GM12891 (cell line): ENCODE results near the gene SPATA13.

ENCODE experiments used
- PAX5 ChIP-seq: IDR thresholded peaks from 2 replicates; pipeline ENCODE4 v1.6.1; 2011; ENCODE audit warnings: low read length, moderate library complexity, mild to moderate bottlenecking; ENCODE audit not compliant: insufficient read depth, severe bottlenecking
- POLR2A ChIP-seq: IDR thresholded peaks from 2 replicates; pipeline ENCODE4 v1.6.1; 2011; ENCODE audit warnings: low read depth, low read length, control low read depth
- POLR2AphosphoS5 ChIP-seq: IDR thresholded peaks from 2 replicates; pipeline ENCODE4 v1.6.1; 2011; ENCODE audit warnings: low read depth, low read length, control low read depth
- POU2F2 ChIP-seq: IDR thresholded peaks from 2 replicates; pipeline ENCODE4 v1.6.1; 2011; ENCODE audit warnings: low read depth, mild to moderate bottlenecking, control low read depth, low read length, moderate library complexity
- TAF1 ChIP-seq: IDR thresholded peaks from 2 replicates; pipeline ENCODE4 v1.6.1; 2011; ENCODE audit warnings: low read depth, low read length, control low read depth

- TF ChIP-seq TAF1: no peak
- TF ChIP-seq PAX5: no peak
- no peak for TF ChIP-seq POLR2AphosphoS5
- no peak for TF ChIP-seq POLR2A
- no peak for TF ChIP-seq POU2F2
Measured at GRCh38 chr13:24185591-24186232, 25.2 kb downstream of the SPATA13 start.
